WTC11 (cell line): ENCODE data around the gene DCAF10. TPM values are rescaled to one million over a fixed set of nuclear protein-coding genes. Genes with fewer than 3 reads are reported as not detected.

Experiments used
- ATAC-seq: fragments of 200-7000 bp; cut with Tn5 transposase; 2 replicates; pipeline ENCODE4 v1.10.0; 2021; ENCODE audit warnings: mild to moderate bottlenecking, moderate library complexity
- CTCF ChIA-PET: fragments of 300-600 bp; sonication (Branson Sonifier 250); formaldehyde crosslinking; loops from one replicate; lab custom pipeline; 2021; ENCODE audit warnings: antibody characterized with exemption; lab: Charles Lee
- POLR2A ChIA-PET: fragments of 350-600 bp; sonication (Branson Sonifier 250); formaldehyde crosslinking; loops from one replicate; lab custom pipeline; 2021; ENCODE audit warnings: antibody characterized with exemption; lab: Charles Lee
- DNase-seq: peaks from one replicate; pipeline ENCODE4 v3.0.0; 2021; ENCODE audit warnings: low spot score
- H3K27ac Mint-ChIP-seq: 2 replicates; pipeline ENCODE4 v1.8.0; 2021; ENCODE audit warnings: mixed read lengths
- H3K27me3 Mint-ChIP-seq: 2 replicates; pipeline ENCODE4 v1.8.0; 2021; ENCODE audit warnings: low read depth, mild to moderate bottlenecking, moderate library complexity, mixed read lengths
- H3K36me3 Mint-ChIP-seq: 2 replicates; pipeline ENCODE4 v1.8.0; 2021; ENCODE audit warnings: mixed read lengths
- H3K4me1 Mint-ChIP-seq: 2 replicates; pipeline ENCODE4 v1.8.0; 2022; ENCODE audit warnings: mixed read lengths
- H3K4me3 Mint-ChIP-seq: 2 replicates; pipeline ENCODE4 v1.8.0; 2021; ENCODE audit warnings: mild to moderate bottlenecking, moderate library complexity, mixed read lengths
- H3K9me3 Mint-ChIP-seq: 2 replicates; pipeline ENCODE4 v1.8.0; 2021; ENCODE audit warnings: mixed read lengths
- CBFB ChIP-seq: sonication (generic); formaldehyde crosslinking; IDR thresholded peaks from 2 replicates; pipeline ENCODE4 v1.8.1; 2022; ENCODE audit warnings: mild to moderate bottlenecking, low read depth, missing genetic modification reagents
- CREM ChIP-seq: sonication (generic); formaldehyde crosslinking; IDR thresholded peaks from 2 replicates; pipeline ENCODE4 v1.8.1; 2022; ENCODE audit warnings: mild to moderate bottlenecking, missing genetic modification reagents, moderate library complexity
- E2F1 ChIP-seq: sonication (generic); formaldehyde crosslinking; IDR thresholded peaks from 2 replicates; pipeline ENCODE4 v1.8.0; 2022; ENCODE audit warnings: mild to moderate bottlenecking, missing genetic modification reagents
- EMX1 ChIP-seq: fragments of 250-450 bp; sonication (Bioruptor Pico); IDR thresholded peaks from 2 replicates; pipeline ENCODE4 v1.8.0; 2021; ENCODE audit warnings: mild to moderate bottlenecking
- ESRRA ChIP-seq: sonication (generic); formaldehyde crosslinking; IDR thresholded peaks from 2 replicates; pipeline ENCODE4 v1.8.1; 2022; ENCODE audit warnings: mild to moderate bottlenecking, missing genetic modification reagents, borderline replicate concordance
- FOXK1 ChIP-seq: sonication (generic); formaldehyde crosslinking; IDR thresholded peaks from 2 replicates; pipeline ENCODE4 v1.8.0; 2022; ENCODE audit warnings: mild to moderate bottlenecking, moderate library complexity, missing genetic modification reagents
- MXD4 ChIP-seq: fragments of 250-450 bp; sonication (Bioruptor Pico); IDR thresholded peaks from 2 replicates; pipeline ENCODE4 v1.8.0; 2021; ENCODE audit warnings: mild to moderate bottlenecking, moderate library complexity, borderline replicate concordance
- NFATC4 ChIP-seq: fragments of 250-450 bp; sonication (Bioruptor Pico); IDR thresholded peaks from 2 replicates; pipeline ENCODE4 v1.9.0; 2021; ENCODE audit warnings: mild to moderate bottlenecking
- NR2C2 ChIP-seq: sonication (generic); formaldehyde crosslinking; IDR thresholded peaks from 2 replicates; pipeline ENCODE4 v1.8.0; 2022; ENCODE audit warnings: mild to moderate bottlenecking, missing genetic modification reagents
- NR3C1 ChIP-seq: sonication (generic); formaldehyde crosslinking; conservative IDR thresholded peaks from 2 replicates; pipeline ENCODE4 v1.8.1; 2023; ENCODE audit warnings: low read depth, mild to moderate bottlenecking, missing genetic modification reagents
- PRDM15 ChIP-seq: sonication (generic); formaldehyde crosslinking; IDR thresholded peaks from 2 replicates; pipeline ENCODE4 v1.8.0; 2022; ENCODE audit warnings: missing genetic modification reagents
- RELA ChIP-seq: sonication (generic); formaldehyde crosslinking; IDR thresholded peaks from 2 replicates; pipeline ENCODE4 v1.8.1; 2022; ENCODE audit warnings: missing genetic modification reagents, mild to moderate bottlenecking, borderline replicate concordance
- SMAD3 ChIP-seq: sonication (generic); formaldehyde crosslinking; IDR thresholded peaks from 2 replicates; pipeline ENCODE4 v1.8.0; 2022; ENCODE audit warnings: missing genetic modification reagents, mild to moderate bottlenecking, borderline replicate concordance
- SOX15 ChIP-seq: fragments of 250-450 bp; sonication (Bioruptor Pico); IDR thresholded peaks from 2 replicates; pipeline ENCODE4 v1.9.0; 2021; ENCODE audit warnings: mild to moderate bottlenecking
- TEAD1 ChIP-seq: sonication (generic); formaldehyde crosslinking; IDR thresholded peaks from 2 replicates; pipeline ENCODE4 v1.8.0; 2022; ENCODE audit warnings: mild to moderate bottlenecking, missing genetic modification reagents
- ZBTB43 ChIP-seq: sonication (generic); formaldehyde crosslinking; IDR thresholded peaks from 2 replicates; pipeline ENCODE4 v1.8.1; 2023; ENCODE audit warnings: mild to moderate bottlenecking, missing genetic modification reagents
- ZNF396 ChIP-seq: fragments of 250-450 bp; sonication (Bioruptor Pico); IDR thresholded peaks from 2 replicates; pipeline ENCODE4 v1.8.0; 2021; ENCODE audit warnings: mild to moderate bottlenecking, moderate library complexity, borderline replicate concordance
- ZNF423 ChIP-seq: fragments of 250-450 bp; sonication (Bioruptor Pico); IDR thresholded peaks from 2 replicates; pipeline ENCODE4 v2.1.2; 2022; ENCODE audit warnings: mild to moderate bottlenecking, moderate library complexity
- ZNF532 ChIP-seq: fragments of 250-450 bp; sonication (Bioruptor Pico); IDR thresholded peaks from 2 replicates; pipeline ENCODE4 v1.9.0; 2021; ENCODE audit warnings: mild to moderate bottlenecking, borderline replicate concordance
- total RNA-seq: library from RNA; stranded (reverse); gene quantifications from 3 replicates; pipeline ENCODE4 v1.2.3, GENCODE V29; 2021
- TF ChIP-seq, protein P1 (sequence below): sonication (generic); formaldehyde crosslinking; IDR thresholded peaks from 2 replicates; pipeline ENCODE4 v1.8.0; 2022; ENCODE audit warnings: mild to moderate bottlenecking, missing genetic modification reagents
- TF ChIP-seq, protein P2 (sequence below): sonication (generic); formaldehyde crosslinking; IDR thresholded peaks from 2 replicates; pipeline ENCODE4 v1.8.1; 2022; ENCODE audit warnings: mild to moderate bottlenecking, missing genetic modification reagents, moderate library complexity, borderline replicate concordance

Gene DCAF10
- total RNA-seq, 1 experiment from 2014 or later: 11.7 TPM

- ChIA-PET CTCF (no interaction called here), POLR2A (no interaction called here)
- no peak overlapping the region for H3K27ac Mint-ChIP-seq
- no peaks in the 10 kb centered on the region for H3K4me1 Mint-ChIP-seq
- peaks cover 38% of the 10 kb centered on the region for H3K36me3 Mint-ChIP-seq
- no peaks in the 10 kb centered on the region for H3K27me3 Mint-ChIP-seq
- H3K4me3 Mint-ChIP-seq: no peak overlapping the region
- no peak for DNase-seq
- no peak for ATAC-seq
- no peak for TF ChIP-seq ESRRA (CRISPR knock-in tag)
- no peak for TF ChIP-seq FOXK1
- TF ChIP-seq, protein P1, sequence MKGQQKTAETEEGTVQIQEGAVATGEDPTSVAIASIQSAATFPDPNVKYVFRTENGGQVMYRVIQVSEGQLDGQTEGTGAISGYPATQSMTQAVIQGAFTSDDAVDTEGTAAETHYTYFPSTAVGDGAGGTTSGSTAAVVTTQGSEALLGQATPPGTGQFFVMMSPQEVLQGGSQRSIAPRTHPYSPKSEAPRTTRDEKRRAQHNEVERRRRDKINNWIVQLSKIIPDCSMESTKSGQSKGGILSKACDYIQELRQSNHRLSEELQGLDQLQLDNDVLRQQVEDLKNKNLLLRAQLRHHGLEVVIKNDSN (CRISPR knock-in tag): no peak
- TF ChIP-seq, protein P2, sequence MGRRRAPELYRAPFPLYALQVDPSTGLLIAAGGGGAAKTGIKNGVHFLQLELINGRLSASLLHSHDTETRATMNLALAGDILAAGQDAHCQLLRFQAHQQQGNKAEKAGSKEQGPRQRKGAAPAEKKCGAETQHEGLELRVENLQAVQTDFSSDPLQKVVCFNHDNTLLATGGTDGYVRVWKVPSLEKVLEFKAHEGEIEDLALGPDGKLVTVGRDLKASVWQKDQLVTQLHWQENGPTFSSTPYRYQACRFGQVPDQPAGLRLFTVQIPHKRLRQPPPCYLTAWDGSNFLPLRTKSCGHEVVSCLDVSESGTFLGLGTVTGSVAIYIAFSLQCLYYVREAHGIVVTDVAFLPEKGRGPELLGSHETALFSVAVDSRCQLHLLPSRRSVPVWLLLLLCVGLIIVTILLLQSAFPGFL (CRISPR knock-in tag): no peak
- no peak for TF ChIP-seq RELA (CRISPR knock-in tag)
- TF ChIP-seq CREM (CRISPR knock-in tag): no peak
- no peak for TF ChIP-seq MXD4 (CRISPR knock-in tag)
- TF ChIP-seq SMAD3 (CRISPR knock-in tag): no peak
- TF ChIP-seq ZNF532 (CRISPR knock-in tag): no peak
- TF ChIP-seq ZNF423 (CRISPR knock-in tag): no peak
- TF ChIP-seq PRDM15 (CRISPR knock-in tag): no peak
- no peak for TF ChIP-seq E2F1 (CRISPR knock-in tag)
- no peaks in the 10 kb centered on the region for H3K9me3 Mint-ChIP-seq
These were observed 25.2 kb upstream of the DCAF10 start for GRCh38 chr9:37775216-37775919.

DNA sequence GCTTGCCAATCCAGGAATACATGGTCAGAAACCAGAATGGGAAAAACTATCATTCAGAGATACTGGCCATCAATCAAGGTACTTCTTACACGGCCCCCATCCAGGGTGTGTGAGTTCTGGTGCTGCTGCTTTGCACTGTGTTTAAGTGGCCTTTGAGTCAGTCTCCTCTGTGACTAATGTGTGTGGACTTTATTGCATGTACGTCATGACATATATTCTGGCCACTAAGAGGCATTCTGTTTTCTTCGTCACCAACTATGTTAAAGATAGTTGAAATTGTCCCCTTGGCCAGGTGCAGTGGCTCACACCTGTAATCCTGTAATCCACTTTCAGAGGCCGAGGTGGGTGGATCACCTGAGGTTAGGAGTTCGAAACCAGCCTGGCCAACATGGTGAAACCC lies 24.3 kb upstream of the DCAF10 start:
- Mint-ChIP-seq H3K9me3 (no peaks in the 10 kb centered on the region), H3K27me3 (no peaks in the 10 kb centered on the region), H3K4me3 (no peak overlapping the region), H3K27ac (no peak overlapping the region), H3K36me3 (peaks cover 47% of the 10 kb centered on the region), H3K4me1 (no peaks in the 10 kb centered on the region)
- ChIA-PET POLR2A (no interaction called here), CTCF (no interaction called here)
- no peak for ATAC-seq
- no peak for DNase-seq
- TF ChIP-seq CBFB (CRISPR knock-in tag) (no peak), EMX1 (CRISPR knock-in tag) (no peak), TEAD1 (CRISPR knock-in tag) (no peak), ZNF396 (CRISPR knock-in tag) (no peak), NR2C2 (CRISPR knock-in tag) (no peak), NR3C1 (CRISPR knock-in tag) (no peak), NFATC4 (CRISPR knock-in tag) (no peak), ZBTB43 (no peak), SOX15 (CRISPR knock-in tag) (no peak)
